ENCODE data around the gene RNF220.

RNF220 gene

GRCh38 chr1:44519035-44519676 lies 114.1 kb downstream of the RNF220 start:
- H3K9ac ChIP-seq (ENCODE audit: low read depth in 1 of 2, low read length in 2 of 2), result no peak overlapping the region
- no peak overlapping the region for H3K4me3 ChIP-seq (ENCODE audit: low read depth in 1 of 2, low read length in 2 of 2)
- H3K9me3 ChIP-seq (ENCODE audit: control insufficient read depth in 1 of 2, low read length in 2 of 2), result no peaks in the 10 kb centered on the region
- H3K27me3 ChIP-seq (ENCODE audit: control insufficient read depth in 1 of 2, insufficient read depth in 2 of 2, low read length in 2 of 2), result peaks cover 0 to 9% of the 10 kb centered on the region in 2 donors
- H3K36me3 ChIP-seq (ENCODE audit: control insufficient read depth in 1 of 2, insufficient read depth in 2 of 2, low read length in 2 of 2), result no peaks in the 10 kb centered on the region
- H3K27ac ChIP-seq (ENCODE audit: low read depth, low read length), result no peak overlapping the region
- H3K4me1 ChIP-seq (ENCODE audit: control insufficient read depth in 1 of 2, insufficient read depth in 2 of 2, low read length in 2 of 2), result no peaks in the 10 kb centered on the region

- Histone ChIP-seq H3K9ac (ENCODE audit: low read depth in 1 of 2, low read length in 2 of 2) (no peak overlapping the region), H3K9me3 (ENCODE audit: control insufficient read depth in 1 of 2, low read length in 2 of 2) (no peaks in the 10 kb centered on the region), H3K27ac (ENCODE audit: low read depth, low read length) (no peak overlapping the region), H3K4me1 (ENCODE audit: control insufficient read depth in 1 of 2, insufficient read depth in 2 of 2, low read length in 2 of 2) (peaks cover 0 to 4% of the 10 kb centered on the region in 2 donors), H3K27me3 (ENCODE audit: control insufficient read depth in 1 of 2, insufficient read depth in 2 of 2, low read length in 2 of 2) (peaks cover 12 to 20% of the 10 kb centered on the region in 2 donors), H3K4me3 (ENCODE audit: low read depth in 1 of 2, low read length in 2 of 2) (no peak overlapping the region), H3K36me3 (ENCODE audit: control insufficient read depth in 1 of 2, insufficient read depth in 2 of 2, low read length in 2 of 2) (no peaks in the 10 kb centered on the region)
These were observed 116.5 kb downstream of the RNF220 start for GRCh38 chr1:44521378-44522080.

- Histone ChIP-seq H3K27ac (ENCODE audit: low read depth, low read length) (no peak overlapping the region), H3K9me3 (ENCODE audit: control insufficient read depth in 1 of 2, low read length in 2 of 2) (no peaks in the 10 kb centered on the region), H3K4me1 (ENCODE audit: control insufficient read depth in 1 of 2, insufficient read depth in 2 of 2, low read length in 2 of 2) (peaks cover 0 to 4% of the 10 kb centered on the region in 2 donors), H3K9ac (ENCODE audit: low read depth in 1 of 2, low read length in 2 of 2) (no peak overlapping the region), H3K27me3 (ENCODE audit: control insufficient read depth in 1 of 2, insufficient read depth in 2 of 2, low read length in 2 of 2) (peaks cover 12 to 19% of the 10 kb centered on the region in 2 donors), H3K4me3 (ENCODE audit: low read depth in 1 of 2, low read length in 2 of 2) (no peak overlapping the region), H3K36me3 (ENCODE audit: control insufficient read depth in 1 of 2, insufficient read depth in 2 of 2, low read length in 2 of 2) (no peaks in the 10 kb centered on the region)
These were observed 118.8 kb downstream of the RNF220 start for GRCh38 chr1:44523593-44524591.

GRCh38 chr1:44524655-44525500 lies 119.8 kb downstream of the RNF220 start:
- H3K27me3 ChIP-seq (ENCODE audit: control insufficient read depth in 1 of 2, insufficient read depth in 2 of 2, low read length in 2 of 2), result peaks cover 12 to 19% of the 10 kb centered on the region in 2 donors
- H3K4me3 ChIP-seq (ENCODE audit: low read depth in 1 of 2, low read length in 2 of 2), result no peak overlapping the region
- peaks cover 0 to 4% of the 10 kb centered on the region in 2 donors for H3K4me1 ChIP-seq (ENCODE audit: control insufficient read depth in 1 of 2, insufficient read depth in 2 of 2, low read length in 2 of 2)
- no peaks in the 10 kb centered on the region for H3K36me3 ChIP-seq (ENCODE audit: control insufficient read depth in 1 of 2, insufficient read depth in 2 of 2, low read length in 2 of 2)
- no peak overlapping the region for H3K27ac ChIP-seq (ENCODE audit: low read depth, low read length)
- no peaks in the 10 kb centered on the region for H3K9me3 ChIP-seq (ENCODE audit: control insufficient read depth in 1 of 2, low read length in 2 of 2)
- H3K9ac ChIP-seq (ENCODE audit: low read depth in 1 of 2, low read length in 2 of 2), result no peak overlapping the region

GRCh38 chr1:44526295-44527073 lies 121.4 kb downstream of the RNF220 start:
- no peak overlapping the region for H3K9ac ChIP-seq (ENCODE audit: low read depth in 1 of 2, low read length in 2 of 2)
- no peaks in the 10 kb centered on the region for H3K36me3 ChIP-seq (ENCODE audit: control insufficient read depth in 1 of 2, insufficient read depth in 2 of 2, low read length in 2 of 2)
- peaks cover 0 to 4% of the 10 kb centered on the region in 2 donors for H3K4me1 ChIP-seq (ENCODE audit: control insufficient read depth in 1 of 2, insufficient read depth in 2 of 2, low read length in 2 of 2)
- no peaks in the 10 kb centered on the region for H3K9me3 ChIP-seq (ENCODE audit: control insufficient read depth in 1 of 2, low read length in 2 of 2)
- no peak overlapping the region for H3K27ac ChIP-seq (ENCODE audit: low read depth, low read length)
- no peak overlapping the region for H3K4me3 ChIP-seq (ENCODE audit: low read depth in 1 of 2, low read length in 2 of 2)
- peaks cover 12 to 19% of the 10 kb centered on the region in 2 donors for H3K27me3 ChIP-seq (ENCODE audit: control insufficient read depth in 1 of 2, insufficient read depth in 2 of 2, low read length in 2 of 2)

GRCh38 chr1:44531785-44532566 lies 126.9 kb downstream of the RNF220 start:
- Histone ChIP-seq H3K36me3 (ENCODE audit: control insufficient read depth in 1 of 2, insufficient read depth in 2 of 2, low read length in 2 of 2) (no peaks in the 10 kb centered on the region), H3K27me3 (ENCODE audit: control insufficient read depth in 1 of 2, insufficient read depth in 2 of 2, low read length in 2 of 2) (peaks cover 0 to under 1% of the 10 kb centered on the region in 2 donors), H3K9me3 (ENCODE audit: control insufficient read depth in 1 of 2, low read length in 2 of 2) (no peaks in the 10 kb centered on the region), H3K27ac (ENCODE audit: low read depth, low read length) (no peak overlapping the region), H3K4me3 (ENCODE audit: low read depth in 1 of 2, low read length in 2 of 2) (no peak overlapping the region), H3K9ac (ENCODE audit: low read depth in 1 of 2, low read length in 2 of 2) (no peak overlapping the region), H3K4me1 (ENCODE audit: control insufficient read depth in 1 of 2, insufficient read depth in 2 of 2, low read length in 2 of 2) (peaks cover 5 to 10% of the 10 kb centered on the region in 2 donors)

- Histone ChIP-seq H3K36me3 (ENCODE audit: control insufficient read depth in 1 of 2, insufficient read depth in 2 of 2, low read length in 2 of 2) (no peaks in the 10 kb centered on the region), H3K9ac (ENCODE audit: low read depth in 1 of 2, low read length in 2 of 2) (no peak overlapping the region)
These were observed 127.5 kb downstream of the RNF220 start for GRCh38 chr1:44532567-44532944.

GRCh38 chr1:44534771-44535170 lies 129.7 kb downstream of the RNF220 start:
- H3K9ac ChIP-seq (ENCODE audit: low read depth in 1 of 2, low read length in 2 of 2), result no peak overlapping the region
- H3K27ac ChIP-seq (ENCODE audit: low read depth, low read length), result no peak overlapping the region
- H3K9me3 ChIP-seq (ENCODE audit: control insufficient read depth in 1 of 2, low read length in 2 of 2), result no peaks in the 10 kb centered on the region
- H3K27me3 ChIP-seq (ENCODE audit: control insufficient read depth in 1 of 2, insufficient read depth in 2 of 2, low read length in 2 of 2), result no peaks in the 10 kb centered on the region
- H3K4me1 ChIP-seq (ENCODE audit: control insufficient read depth in 1 of 2, insufficient read depth in 2 of 2, low read length in 2 of 2), result peaks cover 12 to 18% of the 10 kb centered on the region in 2 donors
- no peak overlapping the region for H3K4me3 ChIP-seq (ENCODE audit: low read depth in 1 of 2, low read length in 2 of 2)
- H3K36me3 ChIP-seq (ENCODE audit: control insufficient read depth in 1 of 2, insufficient read depth in 2 of 2, low read length in 2 of 2), result no peaks in the 10 kb centered on the region

More at GRCh38 chr1:44532567-44532944, 127.5 kb downstream of the RNF220 start:
- H3K9me3 ChIP-seq (ENCODE audit: control insufficient read depth in 1 of 2, low read length in 2 of 2), result no peaks in the 10 kb centered on the region
- H3K4me3 ChIP-seq (ENCODE audit: low read depth in 1 of 2, low read length in 2 of 2), result no peak overlapping the region
- H3K27me3 ChIP-seq (ENCODE audit: control insufficient read depth in 1 of 2, insufficient read depth in 2 of 2, low read length in 2 of 2), result no peaks in the 10 kb centered on the region
- H3K4me1 ChIP-seq (ENCODE audit: control insufficient read depth in 1 of 2, insufficient read depth in 2 of 2, low read length in 2 of 2), result peaks cover 9 to 15% of the 10 kb centered on the region in 2 donors
- H3K27ac ChIP-seq (ENCODE audit: low read depth, low read length), result no peak overlapping the region

All from duodenal mucosa (tissue), 2 donors.